K562 (cell line): ENCODE measurements around the gene PHB1. TPM values are rescaled to one million over a fixed set of nuclear protein-coding genes. Genes with fewer than 3 reads are reported as not detected.

Source experiments
- EHMT2 ChIP-seq: fragments of 450-650 bp; IDR thresholded peaks from 2 replicates; pipeline ENCODE4 v1.6.1; 2018; ENCODE audit warnings: antibody characterized with exemption
- ELF2 ChIP-seq: fragments of 250-450 bp; sonication (Bioruptor Pico); IDR thresholded peaks from 2 replicates; pipeline ENCODE4 v1.5.0; 2021; ENCODE audit warnings: mild to moderate bottlenecking
- HDAC2 ChIP-seq: fragments of 450-650 bp; IDR thresholded peaks from 2 replicates; pipeline ENCODE4 v1.6.1; 2016; ENCODE audit warnings: mild to moderate bottlenecking
- MAZ ChIP-seq, 2 experiments: fragments of 450-650 bp in 1 of 2; sonication (generic) in 1 of 2; formaldehyde crosslinking; IDR thresholded peaks in 1 of 2; conservative IDR thresholded peaks in 1 of 2; 2 replicates each; pipeline versions ENCODE4 v1.4.0 to v1.5.0; 2020; ENCODE audit warnings: mild to moderate bottlenecking in 1 of 2, missing genetic modification reagents in 1 of 2
- MYBL2 ChIP-seq, 2 experiments: fragments of 450-650 bp in 1 of 2; sonication (generic) in 1 of 2; formaldehyde crosslinking in 1 of 2; IDR thresholded peaks; 2 replicates each; pipeline versions ENCODE4 v1.6.1 to v1.8.1; 2017 to 2022; ENCODE audit warnings: borderline replicate concordance in 1 of 2, inconsistent platforms in 1 of 2, low read depth in 1 of 2, mild to moderate bottlenecking in 1 of 2, missing genetic modification reagents in 1 of 2, moderate library complexity in 1 of 2
- NFYB ChIP-seq: IDR thresholded peaks from 2 replicates; pipeline ENCODE4 v1.6.1; 2011; ENCODE audit warnings: mild to moderate bottlenecking, moderate library complexity; ENCODE audit not compliant: insufficient read length; ENCODE audit errors: extremely low read depth
- NR2C2 ChIP-seq, 2 experiments: fragments of 200-800 bp in 1 of 2; sonication (Bioruptor generic) in 1 of 2; sonication (generic) in 1 of 2; formaldehyde crosslinking in 1 of 2; IDR thresholded peaks; 2 replicates each; pipeline versions ENCODE4 v1.6.1 to v1.8.0; 2016 to 2022; ENCODE audit warnings: mild to moderate bottlenecking in 1 of 2, missing compliant biosample characterization in 1 of 2, missing genetic modification characterization in 1 of 2, missing genetic modification reagents in 1 of 2
- NRF1 ChIP-seq, 2 experiments: fragments of 450-650 bp; IDR thresholded peaks in 1 of 2; conservative IDR thresholded peaks in 1 of 2; 2 replicates each; pipeline ENCODE4 v1.6.1; 2014; ENCODE audit warnings: mild to moderate bottlenecking in 2 of 2
- PURB ChIP-seq: sonication (generic); formaldehyde crosslinking; IDR thresholded peaks from 2 replicates; pipeline ENCODE4 v1.9.0; 2021; ENCODE audit warnings: low read depth, mild to moderate bottlenecking, missing genetic modification reagents
- RBFOX2 ChIP-seq: fragments of 200-400 bp; formaldehyde crosslinking; IDR thresholded peaks from 2 replicates; pipeline ENCODE4 v1.6.1; 2017; ENCODE audit warnings: low read depth, mild to moderate bottlenecking, low read length, moderate library complexity
- RCOR1 ChIP-seq, 2 experiments: IDR thresholded peaks; 2 replicates each; pipeline ENCODE4 v1.6.1; 2012; ENCODE audit warnings: low read depth in 2 of 2, low read length in 2 of 2, borderline replicate concordance in 1 of 2, improper control_type of control experiment in 1 of 2
- SMAD2 ChIP-seq: fragments of 150-350 bp; IDR thresholded peaks from 2 replicates; pipeline ENCODE4 v1.6.1; 2014; ENCODE audit warnings: low read depth, mild to moderate bottlenecking, low read length
- SMAD4 ChIP-seq: fragments of 250-450 bp; sonication (Bioruptor Pico); conservative IDR thresholded peaks from 2 replicates; pipeline ENCODE4 v1.8.0; 2021; ENCODE audit warnings: inconsistent platforms, mild to moderate bottlenecking, moderate library complexity
- SMARCE1 ChIP-seq: fragments of 450-650 bp; IDR thresholded peaks from 2 replicates; pipeline ENCODE4 v1.7.1; 2016; ENCODE audit warnings: mild to moderate bottlenecking
- SUPT5H ChIP-seq: fragments of 450-650 bp; IDR thresholded peaks from 2 replicates; pipeline ENCODE4 v1.6.1; 2016
- ZFP1 ChIP-seq: fragments of 450-650 bp; formaldehyde crosslinking; IDR thresholded peaks from 2 replicates; pipeline ENCODE4 v1.4.0; 2020; ENCODE audit warnings: mild to moderate bottlenecking, mixed read lengths
- polyA plus RNA-seq, 8 experiments: library from polyadenylated mRNA; depleted of rRNA in 4 of 8; stranded (reverse) in 5 of 8; unstranded in 3 of 8; fragments of >200 nt; fragmentation: Nextera tagmentation in 2 of 8; fragmentation: Illumina TruSeq in 1 of 8; extraction: Ambion mirVana in 2 of 8; extraction: Trizol in 1 of 8; gene quantifications; 2 replicates each; pipeline versions ENCODE4 v1.2.1 to v1.2.3, GENCODE V29; 2011 to 2014; ENCODE audit warnings: inconsistent platforms in 1 of 8, missing spikeins in 1 of 8
- total RNA-seq, 7 experiments: library from RNA; depleted of rRNA in 6 of 7; stranded (reverse); fragments of >200 nt in 6 of 7; fragmentation: Illumina TruSeq in 2 of 7; extraction: Trizol in 2 of 7; gene quantifications; 2 replicates each; pipeline versions ENCODE4 v1.2.1 to v1.2.3, GENCODE V29; 2011 to 2021; ENCODE audit warnings: low replicate concordance in 1 of 7
- TF ChIP-seq, protein P1 (sequence below): conservative IDR thresholded peaks from 2 replicates; pipeline ENCODE4 v1.6.1; 2011; ENCODE audit warnings: low read depth, mild to moderate bottlenecking, low read length; ENCODE audit not compliant: control insufficient read depth
- TF ChIP-seq, protein P2 (sequence below): fragments of 450-650 bp; formaldehyde crosslinking; IDR thresholded peaks from 2 replicates; pipeline ENCODE4 v1.4.0; 2020; ENCODE audit warnings: mild to moderate bottlenecking, moderate library complexity
- TF ChIP-seq, protein P3 (sequence below): fragments of 450-650 bp; IDR thresholded peaks from 2 replicates; pipeline ENCODE4 v1.6.1; 2016
- TF ChIP-seq, protein P4 (sequence below): fragments of 250-450 bp; sonication (Bioruptor Pico); IDR thresholded peaks from 2 replicates; pipeline ENCODE4 v1.8.0; 2021; ENCODE audit warnings: moderate library complexity, mild to moderate bottlenecking, inconsistent platforms

PHB1 gene
- total and polyA plus RNA-seq, 9 of the 15 experiments (the other 6 are each of a cell fraction or from before 2014, with no cell fraction given): 191 to 818 (median 349) TPM

DNA sequence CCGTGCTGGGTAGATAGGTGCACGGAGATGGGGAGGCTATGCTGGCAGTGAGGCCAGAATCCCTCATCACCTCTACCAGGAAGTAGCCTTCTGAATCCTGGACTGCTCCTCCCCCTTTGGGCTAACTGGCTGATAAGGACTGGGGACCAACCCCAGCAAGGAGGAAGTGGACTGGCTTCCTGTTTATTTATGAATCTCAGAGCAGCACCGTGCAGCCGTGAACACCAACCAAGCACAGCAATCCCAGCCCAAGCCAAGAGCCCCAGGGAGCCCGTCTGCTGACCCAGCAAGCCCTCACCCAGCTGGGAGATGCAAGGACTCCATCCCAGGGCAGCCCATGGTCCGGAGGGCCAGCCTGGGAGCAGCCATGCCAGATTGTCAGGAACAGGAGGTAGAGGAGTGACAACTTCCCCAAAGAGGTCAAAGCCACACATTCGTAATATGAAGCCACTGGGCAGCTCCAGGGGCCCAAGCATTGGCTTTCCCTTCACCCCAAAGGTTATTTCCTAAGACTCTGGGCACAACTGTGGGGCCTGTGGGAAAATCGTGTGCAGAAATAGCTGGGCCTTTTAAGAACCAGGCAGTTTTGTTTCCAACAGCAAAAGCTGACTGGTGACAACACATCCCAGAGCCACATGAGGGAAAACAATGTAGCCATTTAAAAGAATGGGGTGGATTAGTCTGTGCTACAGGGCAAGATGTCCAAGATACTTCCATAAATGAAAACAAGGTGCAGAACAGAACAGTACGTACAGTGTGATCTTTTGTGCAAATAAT, 23.9 kb downstream of the PHB1 start (continued):
- TF ChIP-seq, protein P1, sequence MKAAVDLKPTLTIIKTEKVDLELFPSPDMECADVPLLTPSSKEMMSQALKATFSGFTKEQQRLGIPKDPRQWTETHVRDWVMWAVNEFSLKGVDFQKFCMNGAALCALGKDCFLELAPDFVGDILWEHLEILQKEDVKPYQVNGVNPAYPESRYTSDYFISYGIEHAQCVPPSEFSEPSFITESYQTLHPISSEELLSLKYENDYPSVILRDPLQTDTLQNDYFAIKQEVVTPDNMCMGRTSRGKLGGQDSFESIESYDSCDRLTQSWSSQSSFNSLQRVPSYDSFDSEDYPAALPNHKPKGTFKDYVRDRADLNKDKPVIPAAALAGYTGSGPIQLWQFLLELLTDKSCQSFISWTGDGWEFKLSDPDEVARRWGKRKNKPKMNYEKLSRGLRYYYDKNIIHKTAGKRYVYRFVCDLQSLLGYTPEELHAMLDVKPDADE: 0 out of 2 replicates have a peak, but pooled peaks have one; percentile 42
- peak; percentile 81 for TF ChIP-seq MYBL2 (IDR thresholded peaks at IDR 0.05; ENCODE audit: low read depth)
- no peak for TF ChIP-seq MYBL2 (CRISPR knock-in tag; IDR thresholded peaks at IDR 0.05; ENCODE audit: borderline replicate concordance)
- TF ChIP-seq RBFOX2: peak; percentile 58
- TF ChIP-seq ELF2 (CRISPR knock-in tag): peak; percentile 91
- TF ChIP-seq PURB: no peak
- TF ChIP-seq SMAD2: no peak
- TF ChIP-seq NFYB: peak; percentile 24
- TF ChIP-seq HDAC2: 0 out of 2 replicates have a peak, but pooled peaks have one; percentile 56
- peak; percentile 46; the same call in 1 of the 2 replicates for TF ChIP-seq SMARCE1
- TF ChIP-seq EHMT2: peak; percentile 66; the same call in 1 of the 2 replicates
- TF ChIP-seq ZFP1 (CRISPR knock-in tag): no peak
- TF ChIP-seq, protein P2, sequence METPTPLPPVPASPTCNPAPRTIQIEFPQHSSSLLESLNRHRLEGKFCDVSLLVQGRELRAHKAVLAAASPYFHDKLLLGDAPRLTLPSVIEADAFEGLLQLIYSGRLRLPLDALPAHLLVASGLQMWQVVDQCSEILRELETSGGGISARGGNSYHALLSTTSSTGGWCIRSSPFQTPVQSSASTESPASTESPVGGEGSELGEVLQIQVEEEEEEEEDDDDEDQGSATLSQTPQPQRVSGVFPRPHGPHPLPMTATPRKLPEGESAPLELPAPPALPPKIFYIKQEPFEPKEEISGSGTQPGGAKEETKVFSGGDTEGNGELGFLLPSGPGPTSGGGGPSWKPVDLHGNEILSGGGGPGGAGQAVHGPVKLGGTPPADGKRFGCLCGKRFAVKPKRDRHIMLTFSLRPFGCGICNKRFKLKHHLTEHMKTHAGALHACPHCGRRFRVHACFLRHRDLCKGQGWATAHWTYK (CRISPR knock-in tag): 0 out of 2 replicates have a peak, but pooled peaks have one; percentile 77
- 0 out of 4 replicates have a peak, but pooled peaks of 1 of the 2 experiments have one; percentile 48 for TF ChIP-seq MAZ (CRISPR knock-in tag; conservative IDR thresholded peaks at IDR 0.05 in 1 of 2, IDR thresholded peaks at IDR 0.05 in 1 of 2)
- TF ChIP-seq SMAD4 (CRISPR knock-in tag): peak; percentile 71
- TF ChIP-seq NR2C2 (CRISPR knock-in tag; IDR thresholded peaks at IDR 0.05): no peak
- peak; percentile 80 for TF ChIP-seq NR2C2 (tag; IDR thresholded peaks at IDR 0.05)
- peak in 1 of 2 experiments; percentile 73; a peak in 2 of 4 replicates for TF ChIP-seq RCOR1 (IDR thresholded peaks at IDR 0.05; ENCODE audit: borderline replicate concordance in 1 of 2, low read depth in 2 of 2, low read length in 2 of 2)
- TF ChIP-seq, protein P3, sequence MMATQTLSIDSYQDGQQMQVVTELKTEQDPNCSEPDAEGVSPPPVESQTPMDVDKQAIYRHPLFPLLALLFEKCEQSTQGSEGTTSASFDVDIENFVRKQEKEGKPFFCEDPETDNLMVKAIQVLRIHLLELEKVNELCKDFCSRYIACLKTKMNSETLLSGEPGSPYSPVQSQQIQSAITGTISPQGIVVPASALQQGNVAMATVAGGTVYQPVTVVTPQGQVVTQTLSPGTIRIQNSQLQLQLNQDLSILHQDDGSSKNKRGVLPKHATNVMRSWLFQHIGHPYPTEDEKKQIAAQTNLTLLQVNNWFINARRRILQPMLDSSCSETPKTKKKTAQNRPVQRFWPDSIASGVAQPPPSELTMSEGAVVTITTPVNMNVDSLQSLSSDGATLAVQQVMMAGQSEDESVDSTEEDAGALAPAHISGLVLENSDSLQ: peak; percentile 31; the same call in 1 of the 2 replicates
- TF ChIP-seq, protein P4, sequence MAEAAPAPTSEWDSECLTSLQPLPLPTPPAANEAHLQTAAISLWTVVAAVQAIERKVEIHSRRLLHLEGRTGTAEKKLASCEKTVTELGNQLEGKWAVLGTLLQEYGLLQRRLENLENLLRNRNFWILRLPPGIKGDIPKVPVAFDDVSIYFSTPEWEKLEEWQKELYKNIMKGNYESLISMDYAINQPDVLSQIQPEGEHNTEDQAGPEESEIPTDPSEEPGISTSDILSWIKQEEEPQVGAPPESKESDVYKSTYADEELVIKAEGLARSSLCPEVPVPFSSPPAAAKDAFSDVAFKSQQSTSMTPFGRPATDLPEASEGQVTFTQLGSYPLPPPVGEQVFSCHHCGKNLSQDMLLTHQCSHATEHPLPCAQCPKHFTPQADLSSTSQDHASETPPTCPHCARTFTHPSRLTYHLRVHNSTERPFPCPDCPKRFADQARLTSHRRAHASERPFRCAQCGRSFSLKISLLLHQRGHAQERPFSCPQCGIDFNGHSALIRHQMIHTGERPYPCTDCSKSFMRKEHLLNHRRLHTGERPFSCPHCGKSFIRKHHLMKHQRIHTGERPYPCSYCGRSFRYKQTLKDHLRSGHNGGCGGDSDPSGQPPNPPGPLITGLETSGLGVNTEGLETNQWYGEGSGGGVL (CRISPR knock-in tag): no peak
- TF ChIP-seq SUPT5H: peak; percentile 53
- TF ChIP-seq NRF1 (conservative IDR thresholded peaks at IDR 0.05 in 1 of 2, IDR thresholded peaks at IDR 0.05 in 1 of 2): 0 out of 4 replicates have a peak, but pooled peaks of 1 of the 2 experiments have one; percentile 16
